NCI-H460 (cell line): ENCODE data around the gene TSPYL1. TPM values are rescaled to one million over a fixed set of nuclear protein-coding genes. Genes with fewer than 3 reads are reported as not detected.
"Not testable (repeated sequence)": the region's sequence is repeated elsewhere in the genome, so short reads cannot be mapped to it uniquely, and the experiment has no call there.

Experiments used
- DNase-seq: peaks from one replicate; pipeline ENCODE4 v3.0.0-alpha.2; 2016; ENCODE audit warnings: low read depth; ENCODE audit errors: extremely low read depth
- total RNA-seq: library from RNA; depleted of rRNA; stranded (reverse); fragments of >200 nt; shearing (Covaris generic); gene quantifications from 2 replicates; pipeline ENCODE4 v1.2.3, GENCODE V29; 2014

Gene TSPYL1
- total RNA-seq, 1 experiment from 2014 or later: 34.6 TPM

- DNase-seq: no peak
Observed at GRCh38 chr6:116298973-116299372, 19.2 kb upstream of the TSPYL1 start.

GRCh38 chr6:116298273-116298672, 18.5 kb upstream of the TSPYL1 start:
- DNase-seq: no peak

- no peak for DNase-seq
Observed at GRCh38 chr6:116292553-116292952, 12.8 kb upstream of the TSPYL1 start.

- DNase-seq: no peak
Observed at GRCh38 chr6:116291701-116292396, 12.1 kb upstream of the TSPYL1 start.

GRCh38 chr6:116290799-116291198, 11.1 kb upstream of the TSPYL1 start:
- no peak for DNase-seq

- no peak for DNase-seq
Observed at GRCh38 chr6:116289876-116290275, 10.1 kb upstream of the TSPYL1 start.

GRCh38 chr6:116287689-116288282, 8.1 kb upstream of the TSPYL1 start:
- peak; percentile 53 for DNase-seq

- peak; percentile 5 for DNase-seq
Observed at GRCh38 chr6:116286773-116287358, 7.1 kb upstream of the TSPYL1 start.

- DNase-seq: not testable (repeated sequence)
Observed at GRCh38 chr6:116284984-116285383, 5.3 kb upstream of the TSPYL1 start.

- DNase-seq: no peak
Observed at GRCh38 chr6:116283191-116283590, 3.5 kb upstream of the TSPYL1 start.

- DNase-seq: no peak
Observed at GRCh38 chr6:116282698-116283097, 3.0 kb upstream of the TSPYL1 start.

- no peak for DNase-seq
Observed at GRCh38 chr6:116280933-116281316, 1.2 kb upstream of the TSPYL1 start.

- DNase-seq: no peak
Observed at GRCh38 chr6:116280161-116280932, 617 bp upstream of the TSPYL1 start.

- no peak for DNase-seq
Observed at GRCh38 chr6:116278854-116279231, 887 bp downstream of the TSPYL1 start.

GRCh38 chr6:116278481-116278829, 1.3 kb downstream of the TSPYL1 start:
- DNase-seq: no peak

- no peak for DNase-seq
Observed at GRCh38 chr6:116277124-116277523, 2.6 kb downstream of the TSPYL1 start.

GRCh38 chr6:116271149-116271708, 8.5 kb downstream of the TSPYL1 start:
- DNase-seq: no peak

GRCh38 chr6:116268589-116269293, 11.0 kb downstream of the TSPYL1 start:
- peak; percentile 69 for DNase-seq

GRCh38 chr6:116267836-116268588, 11.7 kb downstream of the TSPYL1 start:
- no peak for DNase-seq

GRCh38 chr6:116266803-116267202, 12.9 kb downstream of the TSPYL1 start:
- DNase-seq: no peak
